K562 (cell line): ENCODE measurements around the gene ZPR1. TPM values are rescaled to one million over a fixed set of nuclear protein-coding genes. Genes with fewer than 3 reads are reported as not detected.

Experiments
- BCLAF1 ChIP-seq, 2 experiments: fragments of 450-650 bp in 1 of 2; IDR thresholded peaks; 2 replicates each; pipeline ENCODE4 v1.6.1; 2011 to 2017; ENCODE audit warnings: low read depth in 2 of 2, antibody characterized with exemption in 1 of 2, borderline replicate concordance in 1 of 2, low read length in 1 of 2, mild to moderate bottlenecking in 1 of 2, mixed read lengths in 1 of 2; ENCODE audit not compliant: control insufficient read depth in 1 of 2
- FOXP4 ChIP-seq: sonication (generic); formaldehyde crosslinking; IDR thresholded peaks from 2 replicates; pipeline ENCODE4 v1.8.0; 2022; ENCODE audit warnings: mild to moderate bottlenecking, missing genetic modification reagents, borderline replicate concordance
- PPARD ChIP-seq: fragments of 250-450 bp; sonication (Bioruptor Pico); IDR thresholded peaks from 2 replicates; pipeline ENCODE4 v1.8.0; 2022; ENCODE audit warnings: inconsistent platforms, mild to moderate bottlenecking, moderate library complexity
- RAD21 ChIP-seq, 2 experiments: fragments of 250-450 bp in 1 of 2; fragments of 450-650 bp in 1 of 2; sonication (Bioruptor Pico) in 1 of 2; formaldehyde crosslinking in 1 of 2; IDR thresholded peaks in 1 of 2; conservative IDR thresholded peaks in 1 of 2; 2 replicates each; pipeline versions ENCODE4 v1.4.0 to v1.8.0; 2020 to 2022; ENCODE audit warnings: mild to moderate bottlenecking in 2 of 2, moderate library complexity in 1 of 2
- RBM22 ChIP-seq: fragments of 200-400 bp; formaldehyde crosslinking; IDR thresholded peaks from 2 replicates; pipeline ENCODE4 v1.6.1; 2018; ENCODE audit warnings: low read length, low read depth; ENCODE audit not compliant: poor library complexity, severe bottlenecking
- RCOR1 ChIP-seq, 2 experiments: IDR thresholded peaks; 2 replicates each; pipeline ENCODE4 v1.6.1; 2012; ENCODE audit warnings: low read depth in 2 of 2, low read length in 2 of 2, borderline replicate concordance in 1 of 2, improper control_type of control experiment in 1 of 2
- REST ChIP-seq, 2 experiments: fragments of 450-650 bp; formaldehyde crosslinking in 1 of 2; IDR thresholded peaks; 2 replicates each; pipeline versions ENCODE4 v1.4.0 to v1.6.1; 2014 to 2020; ENCODE audit warnings: mild to moderate bottlenecking in 2 of 2, borderline replicate concordance in 1 of 2, low read depth in 1 of 2
- YBX1 ChIP-seq: fragments of 450-650 bp; IDR thresholded peaks from 2 replicates; pipeline ENCODE4 v1.7.1; 2016; ENCODE audit warnings: mild to moderate bottlenecking
- YY1 ChIP-seq, 3 experiments: IDR thresholded peaks; 2 replicates each; pipeline ENCODE4 v1.6.1; 2011; ENCODE audit warnings: low read length in 2 of 3, mild to moderate bottlenecking in 2 of 3, moderate library complexity in 2 of 3, borderline replicate concordance in 1 of 3, control low read depth in 1 of 3, low read depth in 1 of 3; ENCODE audit not compliant: insufficient read depth in 3 of 3, insufficient replicate concordance in 2 of 3, control insufficient read depth in 1 of 3, insufficient read length in 1 of 3; ENCODE audit errors: extremely low read depth in 1 of 3
- polyA plus RNA-seq, 8 experiments: library from polyadenylated mRNA; depleted of rRNA in 4 of 8; stranded (reverse) in 5 of 8; unstranded in 3 of 8; fragments of >200 nt; fragmentation: Nextera tagmentation in 2 of 8; fragmentation: Illumina TruSeq in 1 of 8; extraction: Ambion mirVana in 2 of 8; extraction: Trizol in 1 of 8; gene quantifications; 2 replicates each; pipeline versions ENCODE4 v1.2.1 to v1.2.3, GENCODE V29; 2011 to 2014; ENCODE audit warnings: inconsistent platforms in 1 of 8, missing spikeins in 1 of 8
- total RNA-seq, 7 experiments: library from RNA; depleted of rRNA in 6 of 7; stranded (reverse); fragments of >200 nt in 6 of 7; fragmentation: Illumina TruSeq in 2 of 7; extraction: Trizol in 2 of 7; gene quantifications; 2 replicates each; pipeline versions ENCODE4 v1.2.1 to v1.2.3, GENCODE V29; 2011 to 2021; ENCODE audit warnings: low replicate concordance in 1 of 7

The ZPR1 gene
- total and polyA plus RNA-seq, 9 of the 15 experiments (the other 6 are each of a cell fraction or from before 2014, with no cell fraction given) = 13.0 to 120 (median 83.8) TPM

- no peak for TF ChIP-seq FOXP4 (CRISPR knock-in tag)
- no peak for TF ChIP-seq PPARD (CRISPR knock-in tag)
- peak in 1 of 3 experiments; percentile 33 for TF ChIP-seq YY1 (IDR thresholded peaks at IDR 0.05; ENCODE audit: borderline replicate concordance in 1 of 3, control insufficient read depth in 1 of 3, extremely low read depth in 1 of 3, insufficient read depth in 3 of 3, insufficient read length in 1 of 3, insufficient replicate concordance in 2 of 3, low read depth in 1 of 3, low read length in 2 of 3)
- no peak for TF ChIP-seq YBX1
- peak; percentile 52; the same call in 1 of the 2 replicates for TF ChIP-seq REST (IDR thresholded peaks at IDR 0.05; ENCODE audit: borderline replicate concordance)
- TF ChIP-seq REST (CRISPR knock-in tag; IDR thresholded peaks at IDR 0.05; ENCODE audit: low read depth) = no peak
- TF ChIP-seq RAD21 (CRISPR knock-in tag; conservative IDR thresholded peaks at IDR 0.05 in 1 of 2, IDR thresholded peaks at IDR 0.05 in 1 of 2) = peak; percentile 40 to 77; a peak in 3 of 4 replicates
- no peak for TF ChIP-seq RBM22
- TF ChIP-seq RCOR1 (IDR thresholded peaks at IDR 0.05; ENCODE audit: borderline replicate concordance in 1 of 2, low read depth in 2 of 2, low read length in 2 of 2) = peak in 1 of 2 experiments; percentile 15; a peak in 1 of 4 replicates
- TF ChIP-seq BCLAF1 (IDR thresholded peaks at IDR 0.05; ENCODE audit: borderline replicate concordance in 1 of 2, control insufficient read depth in 1 of 2, low read depth in 2 of 2, low read length in 1 of 2) = no peak
Measured at GRCh38 chr11:116732271-116733042, 55.4 kb downstream of the ZPR1 start (continued).
